WTC11 (cell line): ENCODE measurements around the gene KCNQ2. TPM values are rescaled to one million over a fixed set of nuclear protein-coding genes. Genes with fewer than 3 reads are reported as not detected.

Experiments used
- ATAC-seq: fragments of 200-7000 bp; cut with Tn5 transposase; 2 replicates; pipeline ENCODE4 v1.10.0; 2021; ENCODE audit warnings: mild to moderate bottlenecking, moderate library complexity
- CTCF ChIA-PET: fragments of 300-600 bp; sonication (Branson Sonifier 250); formaldehyde crosslinking; loops from one replicate; lab custom pipeline; 2021; ENCODE audit warnings: antibody characterized with exemption; lab: Charles Lee
- POLR2A ChIA-PET: fragments of 350-600 bp; sonication (Branson Sonifier 250); formaldehyde crosslinking; loops from one replicate; lab custom pipeline; 2021; ENCODE audit warnings: antibody characterized with exemption; lab: Charles Lee
- DNase-seq: peaks from one replicate; pipeline ENCODE4 v3.0.0; 2021; ENCODE audit warnings: low spot score
- H3K27ac Mint-ChIP-seq: 2 replicates; pipeline ENCODE4 v1.8.0; 2021; ENCODE audit warnings: mixed read lengths
- H3K27me3 Mint-ChIP-seq: 2 replicates; pipeline ENCODE4 v1.8.0; 2021; ENCODE audit warnings: low read depth, mild to moderate bottlenecking, moderate library complexity, mixed read lengths
- H3K36me3 Mint-ChIP-seq: 2 replicates; pipeline ENCODE4 v1.8.0; 2021; ENCODE audit warnings: mixed read lengths
- H3K4me1 Mint-ChIP-seq: 2 replicates; pipeline ENCODE4 v1.8.0; 2022; ENCODE audit warnings: mixed read lengths
- H3K4me3 Mint-ChIP-seq: 2 replicates; pipeline ENCODE4 v1.8.0; 2021; ENCODE audit warnings: mild to moderate bottlenecking, moderate library complexity, mixed read lengths
- H3K9me3 Mint-ChIP-seq: 2 replicates; pipeline ENCODE4 v1.8.0; 2021; ENCODE audit warnings: mixed read lengths
- CBFB ChIP-seq: sonication (generic); formaldehyde crosslinking; IDR thresholded peaks from 2 replicates; pipeline ENCODE4 v1.8.1; 2022; ENCODE audit warnings: mild to moderate bottlenecking, low read depth, missing genetic modification reagents
- CREB1 ChIP-seq: sonication (generic); formaldehyde crosslinking; IDR thresholded peaks from 2 replicates; pipeline ENCODE4 v1.8.0; 2023; ENCODE audit warnings: mild to moderate bottlenecking, missing genetic modification reagents
- CREM ChIP-seq: sonication (generic); formaldehyde crosslinking; IDR thresholded peaks from 2 replicates; pipeline ENCODE4 v1.8.1; 2022; ENCODE audit warnings: mild to moderate bottlenecking, missing genetic modification reagents, moderate library complexity
- EMX1 ChIP-seq: fragments of 250-450 bp; sonication (Bioruptor Pico); IDR thresholded peaks from 2 replicates; pipeline ENCODE4 v1.8.0; 2021; ENCODE audit warnings: mild to moderate bottlenecking
- ERG ChIP-seq: fragments of 250-450 bp; sonication (Bioruptor Pico); IDR thresholded peaks from 2 replicates; pipeline ENCODE4 v1.8.0; 2021; ENCODE audit warnings: mild to moderate bottlenecking
- IRF1 ChIP-seq: sonication (generic); formaldehyde crosslinking; IDR thresholded peaks from 2 replicates; pipeline ENCODE4 v1.8.0; 2023; ENCODE audit warnings: missing genetic modification reagents
- IRF2 ChIP-seq: sonication (generic); formaldehyde crosslinking; IDR thresholded peaks from 2 replicates; pipeline ENCODE4 v1.8.0; 2022; ENCODE audit warnings: low read depth, missing genetic modification reagents, borderline replicate concordance
- MXD4 ChIP-seq: fragments of 250-450 bp; sonication (Bioruptor Pico); IDR thresholded peaks from 2 replicates; pipeline ENCODE4 v1.8.0; 2021; ENCODE audit warnings: mild to moderate bottlenecking, moderate library complexity, borderline replicate concordance
- NR2C2 ChIP-seq: sonication (generic); formaldehyde crosslinking; IDR thresholded peaks from 2 replicates; pipeline ENCODE4 v1.8.0; 2022; ENCODE audit warnings: mild to moderate bottlenecking, missing genetic modification reagents
- NR3C1 ChIP-seq: sonication (generic); formaldehyde crosslinking; conservative IDR thresholded peaks from 2 replicates; pipeline ENCODE4 v1.8.1; 2023; ENCODE audit warnings: low read depth, mild to moderate bottlenecking, missing genetic modification reagents
- PRRX2 ChIP-seq: fragments of 250-450 bp; sonication (Bioruptor Pico); IDR thresholded peaks from 2 replicates; pipeline ENCODE4 v1.8.0; 2021; ENCODE audit warnings: mild to moderate bottlenecking
- ZNF232 ChIP-seq: sonication (generic); formaldehyde crosslinking; IDR thresholded peaks from 2 replicates; pipeline ENCODE4 v1.8.0; 2022; ENCODE audit warnings: mild to moderate bottlenecking, missing genetic modification reagents
- ZNF396 ChIP-seq: fragments of 250-450 bp; sonication (Bioruptor Pico); IDR thresholded peaks from 2 replicates; pipeline ENCODE4 v1.8.0; 2021; ENCODE audit warnings: mild to moderate bottlenecking, moderate library complexity, borderline replicate concordance
- total RNA-seq: library from RNA; stranded (reverse); gene quantifications from 3 replicates; pipeline ENCODE4 v1.2.3, GENCODE V29; 2021

Gene KCNQ2
- total RNA-seq, 1 experiment from 2014 or later: 99.8 TPM

GRCh38 chr20:63350597-63351325 lies 121.7 kb downstream of the KCNQ2 start:
- POLR2A ChIA-PET: interaction anchor here (0.7 kb wide), 1 partner anchor 110 kb away, joined by 3 read pairs; no protein-coding TSS in a partner anchor
- Mint-ChIP-seq H3K4me1 (peaks cover 6% of the 10 kb centered on the region), H3K27me3 (no peaks in the 10 kb centered on the region), H3K9me3 (peaks cover 11% of the 10 kb centered on the region), H3K4me3 (no peak overlapping the region), H3K36me3 (peaks cover 2% of the 10 kb centered on the region; the same call in 1 of the 2 replicates), H3K27ac (no peak overlapping the region)
- TF ChIP-seq EMX1: no peak
- TF ChIP-seq IRF1 (CRISPR knock-in tag): no peak
- no peak for TF ChIP-seq NR2C2
- TF ChIP-seq NR3C1: no peak
- no peak for TF ChIP-seq MXD4 (CRISPR knock-in tag)
- TF ChIP-seq ZNF396 (CRISPR knock-in tag): no peak
- no peak for TF ChIP-seq ERG (CRISPR knock-in tag)
- TF ChIP-seq CBFB (CRISPR knock-in tag): no peak
- no peak for TF ChIP-seq PRRX2 (CRISPR knock-in tag)
- no peak for TF ChIP-seq CREM (CRISPR knock-in tag)
- TF ChIP-seq ZNF232: no peak
- TF ChIP-seq IRF2 (CRISPR knock-in tag): no peak
- TF ChIP-seq CREB1 (CRISPR knock-in tag): no peak
- DNase-seq (no peak), ATAC-seq (no peak)
- CTCF ChIA-PET: interaction anchor here (1.7 to 3.9 kb wide), 3 partner anchors 31 to 120 kb away, joined by 3 to 20 read pairs (median 18); no protein-coding TSS in a partner anchor

Other genes with a start within 250 kb of the KCNQ2 start
- 0.17 to 0.23 TPM in 2 of 3 replicates, not detected in the other for gene BIRC7, start 236.8 kb downstream of the KCNQ2 start, total RNA-seq
- 7.2 to 11.0 TPM (median 9.6 TPM) in 3 replicates for gene NKAIN4, start 218.2 kb downstream of the KCNQ2 start, total RNA-seq
- gene ARFGAP1, start 199.8 kb downstream of the KCNQ2 start, total RNA-seq: 115 to 207 TPM (median 121 TPM) in 3 replicates
- gene COL20A1, start 179.5 kb downstream of the KCNQ2 start, total RNA-seq: 0.55 to 1.3 TPM (median 1.1 TPM) in 3 replicates
- gene CHRNA4, start 111.3 kb downstream of the KCNQ2 start, total RNA-seq: 2.5 to 5.7 TPM (median 4.8 TPM) in 3 replicates
- gene EEF1A2, start 26.4 kb upstream of the KCNQ2 start, total RNA-seq: 26.0 to 35.7 TPM (median 34.9 TPM) in 3 replicates
- gene PPDPF, start 48.1 kb upstream of the KCNQ2 start, total RNA-seq: 170 to 210 TPM (median 205 TPM) in 3 replicates
- 0.22 to 0.53 TPM (median 0.32 TPM) in 3 replicates for gene PTK6, start 64.7 kb upstream of the KCNQ2 start, total RNA-seq
- 0.21 to 0.46 TPM (median 0.26 TPM) in 3 replicates for gene SRMS, start 75.1 kb upstream of the KCNQ2 start, total RNA-seq
- 3.4 to 3.8 TPM (median 3.6 TPM) in 3 replicates for gene FNDC11, start 81.5 kb upstream of the KCNQ2 start, total RNA-seq
- gene HELZ2, start 101.6 kb upstream of the KCNQ2 start, total RNA-seq: 27.5 to 32.6 TPM (median 32.4 TPM) in 3 replicates
- gene GMEB2, start 154.4 kb upstream of the KCNQ2 start, total RNA-seq: 14.1 to 14.8 TPM (median 14.2 TPM) in 3 replicates
- gene STMN3, start 180.8 kb upstream of the KCNQ2 start, total RNA-seq: 53.0 to 65.6 TPM (median 53.4 TPM) in 3 replicates
- gene RTEL1, start 185.7 kb upstream of the KCNQ2 start, total RNA-seq: 39.3 to 44.9 TPM (median 40.5 TPM) in 3 replicates
- gene TNFRSF6B, start 224.0 kb upstream of the KCNQ2 start, total RNA-seq: not detected in 3 replicates
- 24.3 to 30.2 TPM (median 27.4 TPM) in 3 replicates for gene ARFRP1, start 235.3 kb upstream of the KCNQ2 start, total RNA-seq
- gene ZGPAT, start 235.4 kb upstream of the KCNQ2 start, total RNA-seq: 28.3 to 31.0 TPM (median 30.4 TPM) in 3 replicates